OCI-LY1 (cell line): ENCODE data around the gene UGGT1.
"Not testable (repeated sequence)": the region's sequence is repeated elsewhere in the genome, so short reads cannot be mapped to it uniquely, and the experiment has no call there.

Experiments
- EZH2 ChIP-seq: fragments of 200-600 bp; sonication (generic), shearing (Covaris generic); IDR thresholded peaks from 2 replicates; pipeline ENCODE4 v1.8.0; 2017; ENCODE audit warnings: borderline replicate concordance, mixed run types, mild to moderate bottlenecking, antibody characterized with exemption, low read length, moderate library complexity, mixed read lengths
- TF ChIP-seq, protein P1 (sequence below): fragments of 200-600 bp; sonication (generic), shearing (Covaris generic); IDR thresholded peaks from 2 replicates; pipeline ENCODE4 v1.5.1; 2017; ENCODE audit warnings: mild to moderate bottlenecking, antibody characterized with exemption, low read length, moderate library complexity, mixed read lengths

DNA sequence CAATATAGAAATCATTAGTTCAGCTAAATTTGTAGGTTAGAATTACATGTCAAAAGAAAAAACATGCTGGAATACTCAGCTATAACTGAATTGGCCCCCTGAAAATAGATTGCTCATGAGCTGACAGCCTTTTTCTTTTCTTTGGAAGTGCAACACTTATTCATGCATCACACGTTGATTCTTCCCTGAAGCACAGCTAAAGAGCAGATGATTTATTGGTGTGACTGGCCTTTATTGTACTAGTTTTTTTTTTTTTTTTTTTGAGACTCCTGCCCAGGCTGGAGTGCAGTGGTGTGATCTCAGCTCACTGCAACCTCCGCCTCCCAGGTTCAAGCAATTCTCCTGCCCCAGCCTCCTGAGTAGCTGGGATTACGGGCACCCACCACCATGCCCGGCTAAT, 83.1 kb downstream of the UGGT1 start:
- TF ChIP-seq, protein P1, sequence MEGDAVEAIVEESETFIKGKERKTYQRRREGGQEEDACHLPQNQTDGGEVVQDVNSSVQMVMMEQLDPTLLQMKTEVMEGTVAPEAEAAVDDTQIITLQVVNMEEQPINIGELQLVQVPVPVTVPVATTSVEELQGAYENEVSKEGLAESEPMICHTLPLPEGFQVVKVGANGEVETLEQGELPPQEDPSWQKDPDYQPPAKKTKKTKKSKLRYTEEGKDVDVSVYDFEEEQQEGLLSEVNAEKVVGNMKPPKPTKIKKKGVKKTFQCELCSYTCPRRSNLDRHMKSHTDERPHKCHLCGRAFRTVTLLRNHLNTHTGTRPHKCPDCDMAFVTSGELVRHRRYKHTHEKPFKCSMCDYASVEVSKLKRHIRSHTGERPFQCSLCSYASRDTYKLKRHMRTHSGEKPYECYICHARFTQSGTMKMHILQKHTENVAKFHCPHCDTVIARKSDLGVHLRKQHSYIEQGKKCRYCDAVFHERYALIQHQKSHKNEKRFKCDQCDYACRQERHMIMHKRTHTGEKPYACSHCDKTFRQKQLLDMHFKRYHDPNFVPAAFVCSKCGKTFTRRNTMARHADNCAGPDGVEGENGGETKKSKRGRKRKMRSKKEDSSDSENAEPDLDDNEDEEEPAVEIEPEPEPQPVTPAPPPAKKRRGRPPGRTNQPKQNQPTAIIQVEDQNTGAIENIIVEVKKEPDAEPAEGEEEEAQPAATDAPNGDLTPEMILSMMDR: not testable (repeated sequence)
- not testable (repeated sequence) for TF ChIP-seq EZH2
